Type B pancreatic cell (in vitro differentiated cells): ENCODE results near the gene PNLIPRP3. TPM values are rescaled to one million over a fixed set of nuclear protein-coding genes. Genes with fewer than 3 reads are reported as not detected.

Experiments used
- DNase-seq: peaks from one replicate; pipeline ENCODE4 v3.0.0; 2021; ENCODE audit warnings: mixed read lengths; ENCODE audit not compliant: unreplicated experiment; ENCODE audit errors: extremely low spot score
- H3K27ac Mint-ChIP-seq: 2 replicates; pipeline ENCODE4 v1.8.0; 2021; ENCODE audit warnings: mild to moderate bottlenecking, mixed read lengths
- H3K27me3 Mint-ChIP-seq: 2 replicates; pipeline ENCODE4 v1.8.0; 2021; ENCODE audit warnings: mixed read lengths
- H3K36me3 Mint-ChIP-seq: 2 replicates; pipeline ENCODE4 v1.8.0; 2021; ENCODE audit warnings: mixed read lengths
- H3K4me1 Mint-ChIP-seq: one replicate; pipeline ENCODE4 v1.8.0; 2021; ENCODE audit warnings: mixed read lengths; ENCODE audit not compliant: unreplicated experiment
- H3K4me3 Mint-ChIP-seq: 2 replicates; pipeline ENCODE4 v1.8.0; 2021; ENCODE audit warnings: mild to moderate bottlenecking, mixed read lengths
- H3K9me3 Mint-ChIP-seq: 2 replicates; pipeline ENCODE4 v1.8.0; 2021; ENCODE audit warnings: mixed read lengths
- CTCF ChIP-seq: fragments of 200-600 bp; sonication (generic); conservative IDR thresholded peaks from 2 replicates; pipeline ENCODE4 v1.5.0; 2021; ENCODE audit warnings: antibody characterized with exemption, mild to moderate bottlenecking
- total RNA-seq: library from RNA; stranded (reverse); gene quantifications from 2 replicates; pipeline ENCODE4 v1.2.1, GENCODE V29; 2021; ENCODE audit warnings: low replicate concordance

The PNLIPRP3 gene
- total RNA-seq, 1 donor from 2014 or later, result not detected

DNA sequence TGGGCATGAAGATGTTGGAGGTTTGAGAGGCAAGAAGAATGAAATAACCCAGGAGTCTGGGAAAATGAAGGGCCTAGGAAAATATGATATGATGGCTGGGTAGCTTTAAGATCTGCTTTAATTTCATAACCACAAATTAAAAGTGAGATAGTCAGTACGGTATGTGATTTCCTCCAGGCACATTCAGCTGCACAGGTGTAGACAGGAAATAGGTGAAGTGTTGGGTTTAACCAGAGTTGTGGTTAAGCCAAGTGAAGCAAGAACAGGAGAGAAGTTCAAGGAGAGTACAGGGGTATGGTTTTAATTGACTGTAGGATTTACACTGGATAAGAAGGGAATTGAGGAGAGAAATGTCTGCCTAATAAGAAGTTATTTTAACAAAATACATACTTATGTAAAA lies 2.6 kb downstream of the PNLIPRP3 start:
- H3K4me1 Mint-ChIP-seq, result no peaks in the 10 kb centered on the region
- H3K9me3 Mint-ChIP-seq, result no peaks in the 10 kb centered on the region
- no peak for TF ChIP-seq CTCF
- no peak overlapping the region for H3K4me3 Mint-ChIP-seq
- DNase-seq, result no peak
- no peak overlapping the region for H3K27ac Mint-ChIP-seq
- H3K27me3 Mint-ChIP-seq, result no peaks in the 10 kb centered on the region
- H3K36me3 Mint-ChIP-seq, result no peaks in the 10 kb centered on the region

DNA sequence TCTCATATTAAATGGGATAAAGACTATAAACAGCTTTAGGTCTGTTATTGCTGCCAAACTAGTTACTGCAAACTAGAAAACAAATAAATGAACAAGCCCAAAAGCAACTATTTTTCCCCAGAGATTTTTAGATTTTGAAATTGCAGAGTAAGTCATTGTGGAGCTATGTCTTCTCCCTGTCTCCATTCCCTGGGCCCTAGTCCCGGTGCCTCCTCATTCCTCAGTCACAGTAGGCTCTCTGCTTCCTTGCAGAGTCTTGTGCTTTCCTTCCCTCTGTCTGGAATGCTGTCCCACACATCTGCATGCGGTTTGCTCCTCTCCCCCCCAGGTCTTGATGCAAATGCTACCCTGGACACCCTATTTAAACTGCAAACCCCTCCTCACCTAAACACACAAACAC lies 4.0 kb downstream of the PNLIPRP3 start:
- Mint-ChIP-seq H3K4me1 (no peaks in the 10 kb centered on the region), H3K27me3 (no peaks in the 10 kb centered on the region), H3K9me3 (no peaks in the 10 kb centered on the region), H3K27ac (no peak overlapping the region), H3K36me3 (no peaks in the 10 kb centered on the region), H3K4me3 (no peak overlapping the region)
- TF ChIP-seq CTCF, result no peak
- DNase-seq, result no peak

- Mint-ChIP-seq H3K4me3 (no peak overlapping the region), H3K27me3 (peaks cover 4% of the 10 kb centered on the region), H3K4me1 (no peaks in the 10 kb centered on the region), H3K27ac (no peak overlapping the region), H3K36me3 (no peaks in the 10 kb centered on the region), H3K9me3 (no peaks in the 10 kb centered on the region)
- DNase-seq, result no peak
- TF ChIP-seq CTCF, result no peak
Measured at GRCh38 chr10:116437076-116437692, 9.5 kb downstream of the PNLIPRP3 start.

GRCh38 chr10:116440330-116441030 lies 12.8 kb downstream of the PNLIPRP3 start:
- Mint-ChIP-seq H3K27ac (no peak overlapping the region), H3K9me3 (no peaks in the 10 kb centered on the region), H3K36me3 (no peaks in the 10 kb centered on the region), H3K27me3 (peaks cover 4% of the 10 kb centered on the region), H3K4me1 (no peaks in the 10 kb centered on the region), H3K4me3 (no peak overlapping the region)
- no peak for TF ChIP-seq CTCF
- no peak for DNase-seq

DNA sequence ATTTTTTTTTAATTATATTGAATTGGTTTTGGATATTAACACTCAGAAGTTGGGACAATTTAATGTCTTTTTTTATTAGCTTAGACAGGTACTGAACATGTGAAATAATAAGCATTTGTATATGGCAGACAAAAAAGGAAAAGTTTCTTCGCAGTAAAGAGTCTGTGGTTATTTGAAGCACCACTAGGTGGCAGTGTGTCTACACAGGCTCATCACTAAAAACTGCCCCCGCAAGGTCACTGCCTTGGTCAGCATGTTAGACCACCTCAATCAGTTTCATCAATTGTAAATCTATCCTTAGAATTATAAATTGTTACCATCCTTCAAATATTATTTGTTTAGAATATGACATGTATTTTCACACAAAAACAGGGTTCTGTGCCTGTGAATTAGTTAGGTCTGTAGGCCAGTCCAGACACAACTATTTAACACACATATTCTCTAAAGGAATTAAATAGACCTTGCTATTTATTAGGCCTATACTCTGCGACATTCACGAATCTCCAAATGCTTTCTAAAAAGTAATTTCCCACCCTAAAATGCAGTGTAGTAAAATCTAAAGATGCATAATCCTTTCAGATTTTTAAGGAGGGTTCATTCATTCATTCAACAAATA lies 17.0 kb downstream of the PNLIPRP3 start:
- Mint-ChIP-seq H3K9me3 (no peaks in the 10 kb centered on the region), H3K27ac (no peak overlapping the region), H3K4me1 (no peaks in the 10 kb centered on the region), H3K4me3 (no peak overlapping the region), H3K36me3 (no peaks in the 10 kb centered on the region), H3K27me3 (peaks cover 4% of the 10 kb centered on the region)
- no peak for DNase-seq
- TF ChIP-seq CTCF, result peak; percentile 95
